GM12872 (cell line): ENCODE results near the gene KIAA1217.

ENCODE experiments used
- CTCF ChIP-seq: IDR thresholded peaks from 3 replicates; pipeline ENCODE4 v1.5.1; 2011; ENCODE audit warnings: low read depth, mild to moderate bottlenecking, low read length, moderate library complexity; ENCODE audit not compliant: insufficient read depth

Gene KIAA1217

DNA sequence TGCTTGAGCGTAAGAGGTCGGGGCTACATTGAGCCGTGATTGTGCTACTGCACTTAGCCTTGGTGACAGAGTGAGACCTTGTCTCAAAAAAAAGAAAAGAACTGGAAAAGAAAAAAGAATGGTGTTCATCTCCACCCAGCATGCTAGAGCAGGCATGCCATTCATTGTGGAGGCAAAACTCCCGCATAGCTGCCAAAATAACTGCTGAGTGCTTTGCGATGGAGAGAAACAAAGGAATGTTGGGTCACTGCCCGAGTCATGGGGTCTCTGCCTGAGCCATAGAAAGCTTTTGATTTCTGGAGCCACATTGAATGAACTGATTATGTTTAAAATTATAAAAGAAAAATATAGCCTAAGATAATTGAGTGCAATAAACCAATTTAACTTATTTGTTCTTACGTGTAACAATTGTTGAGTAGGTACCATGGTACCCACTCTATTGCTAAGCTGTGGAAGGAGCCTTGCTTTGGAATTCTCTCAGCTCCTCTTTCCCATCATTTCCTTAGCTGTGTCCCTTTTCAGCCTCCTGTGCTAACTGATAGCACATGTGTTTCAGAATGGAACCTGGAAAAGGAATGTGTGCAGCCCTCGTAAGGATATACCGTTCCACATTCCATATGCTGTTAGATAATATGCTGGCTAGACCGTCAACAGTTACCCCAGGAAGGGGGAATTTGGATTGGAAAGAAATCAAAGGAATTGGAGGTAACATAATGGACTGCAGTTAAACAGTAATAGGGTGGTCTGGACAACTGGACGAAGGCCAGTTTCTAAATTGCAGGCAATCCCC is 99.0 kb downstream of the KIAA1217 start:
- TF ChIP-seq CTCF: no peak

GRCh38 chr10:24310104-24310503 is 101.2 kb downstream of the KIAA1217 start:
- TF ChIP-seq CTCF: no peak

DNA sequence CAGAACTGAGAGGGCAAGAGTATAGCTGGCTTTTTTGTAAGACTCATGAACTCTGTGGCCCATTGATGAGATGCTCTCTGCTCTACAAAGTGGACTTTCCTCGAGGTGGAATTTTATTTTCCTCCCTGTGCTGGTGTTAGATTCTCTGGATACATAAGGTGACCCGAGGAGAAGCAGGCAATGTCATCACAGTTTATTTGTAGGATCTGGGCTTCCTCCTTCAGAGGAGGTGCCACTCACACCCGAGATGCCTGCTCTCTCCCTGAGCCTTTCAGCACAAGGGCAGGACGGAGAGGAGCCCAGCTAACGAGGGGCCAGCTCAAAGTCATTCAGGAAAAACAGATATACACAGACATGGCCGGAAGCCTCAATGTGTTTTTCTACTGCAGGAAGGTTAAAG is 103.0 kb downstream of the KIAA1217 start:
- TF ChIP-seq CTCF: no peak

DNA sequence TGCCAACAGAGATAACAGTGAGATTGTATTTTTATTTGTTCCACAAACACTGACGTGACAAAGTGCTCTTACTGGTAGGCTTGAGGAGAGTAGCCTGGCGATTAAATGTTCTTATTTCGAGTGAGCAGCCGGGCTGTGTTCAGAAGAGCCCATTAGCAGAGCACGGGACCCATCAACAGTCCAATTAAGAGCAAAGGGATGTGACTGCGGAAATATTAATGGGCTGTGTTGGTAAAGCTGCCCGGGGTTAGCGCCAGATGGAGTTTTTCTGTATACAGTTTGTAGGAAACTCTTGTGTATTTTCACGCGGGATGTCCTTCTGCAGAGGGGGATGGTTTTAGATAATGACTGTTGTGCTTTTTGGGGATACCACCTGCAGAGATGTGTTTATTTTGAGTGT is 104.3 kb downstream of the KIAA1217 start:
- no peak for TF ChIP-seq CTCF

- no peak for TF ChIP-seq CTCF
Measured at GRCh38 chr10:24315211-24315610, 106.3 kb downstream of the KIAA1217 start.

- TF ChIP-seq CTCF: no peak
Measured at GRCh38 chr10:24318517-24318916, 109.6 kb downstream of the KIAA1217 start.

GRCh38 chr10:24320373-24320772 is 111.4 kb downstream of the KIAA1217 start:
- no peak for TF ChIP-seq CTCF
